Type B pancreatic cell (in vitro differentiated cells): ENCODE data around the gene RPS6KB2. TPM values are rescaled to one million over a fixed set of nuclear protein-coding genes. Genes with fewer than 3 reads are reported as not detected.
A peak's percentile ranks its signal among the peaks of the same experiment; 100 is the strongest.

ENCODE experiments used
- DNase-seq: peaks from one replicate; pipeline ENCODE4 v3.0.0; 2021; ENCODE audit warnings: mixed read lengths; ENCODE audit not compliant: unreplicated experiment; ENCODE audit errors: extremely low spot score
- H3K27ac Mint-ChIP-seq: 2 replicates; pipeline ENCODE4 v1.8.0; 2021; ENCODE audit warnings: mild to moderate bottlenecking, mixed read lengths
- H3K27me3 Mint-ChIP-seq: 2 replicates; pipeline ENCODE4 v1.8.0; 2021; ENCODE audit warnings: mixed read lengths
- H3K36me3 Mint-ChIP-seq: 2 replicates; pipeline ENCODE4 v1.8.0; 2021; ENCODE audit warnings: mixed read lengths
- H3K4me1 Mint-ChIP-seq: one replicate; pipeline ENCODE4 v1.8.0; 2021; ENCODE audit warnings: mixed read lengths; ENCODE audit not compliant: unreplicated experiment
- H3K4me3 Mint-ChIP-seq: 2 replicates; pipeline ENCODE4 v1.8.0; 2021; ENCODE audit warnings: mild to moderate bottlenecking, mixed read lengths
- H3K9me3 Mint-ChIP-seq: 2 replicates; pipeline ENCODE4 v1.8.0; 2021; ENCODE audit warnings: mixed read lengths
- total RNA-seq: library from RNA; stranded (reverse); gene quantifications from 2 replicates; pipeline ENCODE4 v1.2.1, GENCODE V29; 2021; ENCODE audit warnings: low replicate concordance
- TF ChIP-seq, protein P1 (sequence below): fragments of 200-600 bp; sonication (generic); conservative IDR thresholded peaks from 2 replicates; pipeline ENCODE4 v1.5.0; 2021; ENCODE audit warnings: antibody characterized with exemption, mild to moderate bottlenecking

RPS6KB2 gene
- total RNA-seq, 1 donor from 2014 or later: 57.0 TPM

DNA sequence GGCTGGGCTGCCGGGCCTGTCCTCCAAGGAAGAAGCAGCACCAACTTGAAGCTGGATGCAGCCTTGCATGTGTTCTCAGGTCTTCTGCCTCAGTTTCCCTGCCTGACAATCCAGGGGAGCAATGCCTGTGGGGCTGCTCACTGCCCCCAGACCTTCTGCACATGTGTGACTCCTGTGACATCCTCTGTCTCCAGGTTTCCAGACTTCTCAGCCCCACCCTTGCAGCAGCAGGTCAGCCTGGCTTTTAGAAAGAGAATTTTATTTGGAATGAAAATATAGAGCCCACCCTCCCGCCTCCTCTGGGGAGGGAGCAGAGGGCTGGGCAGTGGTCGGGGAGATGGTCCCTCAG, 9.5 kb downstream of the RPS6KB2 start:
- H3K4me1 Mint-ChIP-seq: peaks cover 3% of the 10 kb centered on the region
- no peak overlapping the region for H3K27ac Mint-ChIP-seq
- no peak for DNase-seq
- no peaks in the 10 kb centered on the region for H3K36me3 Mint-ChIP-seq
- H3K4me3 Mint-ChIP-seq: no peak overlapping the region
- H3K9me3 Mint-ChIP-seq: no peaks in the 10 kb centered on the region
- TF ChIP-seq, protein P1, sequence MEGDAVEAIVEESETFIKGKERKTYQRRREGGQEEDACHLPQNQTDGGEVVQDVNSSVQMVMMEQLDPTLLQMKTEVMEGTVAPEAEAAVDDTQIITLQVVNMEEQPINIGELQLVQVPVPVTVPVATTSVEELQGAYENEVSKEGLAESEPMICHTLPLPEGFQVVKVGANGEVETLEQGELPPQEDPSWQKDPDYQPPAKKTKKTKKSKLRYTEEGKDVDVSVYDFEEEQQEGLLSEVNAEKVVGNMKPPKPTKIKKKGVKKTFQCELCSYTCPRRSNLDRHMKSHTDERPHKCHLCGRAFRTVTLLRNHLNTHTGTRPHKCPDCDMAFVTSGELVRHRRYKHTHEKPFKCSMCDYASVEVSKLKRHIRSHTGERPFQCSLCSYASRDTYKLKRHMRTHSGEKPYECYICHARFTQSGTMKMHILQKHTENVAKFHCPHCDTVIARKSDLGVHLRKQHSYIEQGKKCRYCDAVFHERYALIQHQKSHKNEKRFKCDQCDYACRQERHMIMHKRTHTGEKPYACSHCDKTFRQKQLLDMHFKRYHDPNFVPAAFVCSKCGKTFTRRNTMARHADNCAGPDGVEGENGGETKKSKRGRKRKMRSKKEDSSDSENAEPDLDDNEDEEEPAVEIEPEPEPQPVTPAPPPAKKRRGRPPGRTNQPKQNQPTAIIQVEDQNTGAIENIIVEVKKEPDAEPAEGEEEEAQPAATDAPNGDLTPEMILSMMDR: no peak
- no peaks in the 10 kb centered on the region for H3K27me3 Mint-ChIP-seq

DNA sequence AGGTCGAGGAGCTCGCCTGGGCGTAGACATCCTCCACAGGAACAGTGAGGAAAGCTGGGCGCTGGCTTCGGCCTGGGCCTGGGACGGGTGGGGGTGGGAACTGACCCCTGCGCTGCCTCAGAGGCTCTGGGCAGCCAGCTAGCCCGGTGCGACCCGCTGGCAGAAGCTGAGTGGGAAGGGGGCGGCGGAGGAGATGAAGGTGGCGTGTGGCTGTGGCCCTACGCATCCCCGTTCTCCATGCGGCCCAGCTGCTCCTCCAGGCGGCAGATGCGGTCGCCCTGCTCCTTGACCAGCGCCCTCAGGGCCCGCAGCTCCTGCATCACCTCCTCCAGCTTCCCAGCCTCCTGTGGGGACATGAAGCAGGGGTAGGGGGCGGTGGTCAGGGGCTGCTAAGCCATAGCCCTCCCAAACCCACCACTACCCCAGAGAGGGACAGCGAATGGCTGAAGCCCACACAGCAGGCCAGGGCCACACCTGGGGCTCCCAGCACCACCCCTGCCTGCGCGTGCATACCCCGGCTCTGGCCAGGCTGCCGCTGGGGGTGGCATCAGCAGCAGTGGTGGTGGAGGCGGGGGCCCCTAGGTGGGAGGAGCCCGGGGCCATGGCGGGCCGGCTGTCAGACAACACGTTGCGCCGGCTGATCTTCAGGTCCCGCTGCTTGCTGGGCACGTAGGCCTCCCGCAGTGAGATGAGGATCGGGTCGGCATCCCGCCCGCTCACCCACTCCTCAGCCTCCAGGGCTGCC, 10.0 kb downstream of the RPS6KB2 start:
- Mint-ChIP-seq H3K9me3 (no peaks in the 10 kb centered on the region), H3K27me3 (no peaks in the 10 kb centered on the region), H3K4me3 (no peak overlapping the region), H3K27ac (no peak overlapping the region), H3K4me1 (peaks cover 3% of the 10 kb centered on the region), H3K36me3 (no peaks in the 10 kb centered on the region)
- DNase-seq: no peak
- TF ChIP-seq, protein P1: no peak

DNA sequence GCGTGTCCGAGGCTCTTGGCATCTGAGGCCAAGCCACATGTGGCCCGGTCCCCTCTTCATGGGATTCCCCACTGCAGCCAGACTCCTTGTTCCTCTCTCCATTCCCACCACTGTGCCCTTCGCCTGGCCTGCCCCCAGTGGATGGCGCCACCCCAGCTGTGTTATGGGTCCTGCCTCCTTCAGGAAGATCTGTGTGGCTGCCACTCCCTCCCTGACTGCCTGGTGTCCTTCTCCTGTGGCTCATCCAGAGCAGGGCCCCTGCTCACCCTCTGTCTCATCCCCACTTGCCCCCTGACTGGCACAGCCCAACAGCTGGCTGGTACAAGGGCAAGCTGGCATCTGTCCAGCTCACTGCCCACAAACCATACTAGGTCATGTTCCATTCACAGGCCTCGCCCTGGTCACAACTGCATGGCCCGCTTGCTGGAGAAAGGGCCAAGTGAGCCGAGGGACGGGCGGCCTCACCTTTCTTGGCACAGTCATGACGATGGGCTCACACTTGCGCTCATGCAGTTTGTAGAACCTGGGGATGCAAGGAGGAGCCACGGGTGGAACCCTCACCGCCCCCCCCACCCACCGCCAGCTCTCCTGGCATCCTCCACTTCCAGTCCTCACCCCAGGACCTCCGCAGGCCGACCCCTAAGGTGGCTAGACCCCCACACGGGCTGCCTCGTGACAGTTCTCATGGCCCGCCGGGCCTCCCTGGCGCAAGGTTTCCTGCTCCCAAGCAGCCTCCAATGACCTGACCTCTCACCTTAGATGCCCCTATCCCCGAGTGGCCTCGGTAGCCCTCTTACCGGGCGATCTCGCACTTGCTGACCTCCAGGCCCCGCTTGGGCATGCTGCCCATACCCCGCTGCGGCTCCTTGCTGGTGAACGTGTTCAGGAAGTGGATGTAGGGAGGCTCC, 11.3 kb downstream of the RPS6KB2 start:
- no peaks in the 10 kb centered on the region for H3K9me3 Mint-ChIP-seq
- DNase-seq: no peak
- H3K27me3 Mint-ChIP-seq: no peaks in the 10 kb centered on the region
- TF ChIP-seq, protein P1: no peak
- H3K4me1 Mint-ChIP-seq: peaks cover 3% of the 10 kb centered on the region
- no peak overlapping the region for H3K27ac Mint-ChIP-seq
- peak overlapping the region; percentile 23 for H3K4me3 Mint-ChIP-seq
- no peaks in the 10 kb centered on the region for H3K36me3 Mint-ChIP-seq

DNA sequence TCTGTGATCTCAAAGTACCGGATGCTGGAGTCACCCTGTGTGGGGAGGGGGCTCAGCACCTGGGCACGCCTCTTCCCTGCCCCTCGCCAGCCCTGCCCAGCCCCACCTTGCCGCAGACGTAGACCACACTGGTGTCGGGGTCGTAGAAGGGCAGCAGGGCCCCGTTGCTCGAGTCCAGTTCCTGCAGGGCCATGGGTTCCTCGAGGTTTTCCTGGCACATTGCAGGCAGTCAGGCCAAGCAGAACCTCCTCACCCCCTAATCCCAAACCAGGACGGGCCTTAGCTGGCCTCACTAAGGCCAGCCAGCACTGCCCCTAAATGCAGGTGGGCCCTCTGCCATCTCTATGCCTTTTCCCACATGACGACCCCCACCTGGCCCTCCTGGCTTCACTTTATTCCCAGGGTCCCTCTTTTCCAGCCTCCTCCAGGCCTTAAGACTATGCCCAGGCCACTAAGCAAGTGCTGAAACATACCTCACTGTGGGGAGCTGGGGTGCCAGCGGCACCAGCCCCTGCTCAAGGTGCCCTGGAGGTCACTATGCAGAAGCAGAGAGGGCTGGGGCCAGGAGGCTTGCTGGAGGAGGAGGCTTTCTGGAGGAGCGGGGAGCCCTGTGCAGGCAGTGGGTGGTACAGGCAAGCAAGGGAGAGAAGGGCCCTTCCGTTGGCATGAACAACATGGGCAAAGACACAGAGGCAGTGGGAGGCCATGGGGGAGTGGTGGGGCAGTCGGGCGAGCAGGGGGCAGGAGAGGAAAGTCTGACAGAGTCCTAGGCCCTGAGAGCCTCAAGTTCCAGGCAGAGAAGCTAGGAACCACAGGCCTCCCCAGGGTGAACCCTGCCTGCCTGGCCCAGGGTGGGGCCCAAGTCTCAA, 12.2 kb downstream of the RPS6KB2 start:
- no peak overlapping the region for H3K4me3 Mint-ChIP-seq
- H3K36me3 Mint-ChIP-seq: no peaks in the 10 kb centered on the region
- no peak overlapping the region for H3K27ac Mint-ChIP-seq
- H3K27me3 Mint-ChIP-seq: no peaks in the 10 kb centered on the region
- TF ChIP-seq, protein P1: no peak
- peaks cover 3% of the 10 kb centered on the region for H3K4me1 Mint-ChIP-seq
- DNase-seq: no peak
- H3K9me3 Mint-ChIP-seq: no peaks in the 10 kb centered on the region

DNA sequence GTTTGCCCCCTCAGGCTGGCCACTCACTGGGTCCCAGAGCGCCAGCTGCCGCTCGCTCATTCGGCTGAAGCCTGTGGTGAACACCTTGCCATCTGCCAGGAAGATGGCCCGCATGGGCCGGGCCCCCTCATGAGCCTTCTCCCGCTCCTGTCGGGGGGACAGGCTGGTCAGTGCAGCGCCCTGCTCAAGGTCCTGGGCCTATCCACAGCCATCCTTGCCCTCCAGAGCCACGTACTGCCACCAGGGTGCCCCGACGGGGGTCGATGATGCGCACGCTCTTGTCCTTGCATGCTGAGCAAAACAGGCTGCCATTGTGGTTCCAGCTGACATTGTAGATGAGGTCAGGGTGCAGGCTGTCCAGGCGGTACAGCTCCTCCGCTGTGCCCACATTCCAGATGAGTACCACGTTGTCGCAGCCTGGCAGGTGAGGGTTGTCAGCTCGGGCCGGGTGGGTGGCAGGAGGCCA, 12.8 kb downstream of the RPS6KB2 start:
- DNase-seq: no peak
- Mint-ChIP-seq H3K9me3 (no peaks in the 10 kb centered on the region), H3K27ac (no peak overlapping the region), H3K4me3 (no peak overlapping the region), H3K36me3 (no peaks in the 10 kb centered on the region), H3K4me1 (peaks cover 3% of the 10 kb centered on the region), H3K27me3 (no peaks in the 10 kb centered on the region)
- TF ChIP-seq, protein P1: no peak
